ENCODE measurements around the gene NT5C3A.

DNA sequence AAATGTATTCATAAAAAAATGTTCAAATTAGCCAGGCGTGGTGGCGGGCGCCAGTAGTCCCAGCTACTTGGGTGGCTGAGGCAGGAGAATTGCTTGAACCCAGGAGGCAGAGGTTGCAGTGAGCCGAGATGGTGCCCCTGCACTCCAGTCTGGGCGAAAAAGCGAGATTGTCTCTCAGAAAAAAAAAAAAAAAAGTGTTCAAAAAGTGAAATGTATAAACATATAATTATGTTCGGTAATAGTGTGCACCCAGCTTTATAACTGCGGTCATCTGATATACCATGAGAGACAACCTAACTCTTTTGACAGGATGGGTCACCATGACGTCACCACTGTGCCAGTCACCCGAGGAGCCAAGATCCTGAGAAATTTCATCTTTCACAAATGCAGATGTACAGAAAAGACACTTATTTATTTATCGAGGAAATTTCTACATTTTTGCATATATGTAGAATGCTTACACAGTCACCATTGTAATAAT lies 47.2 kb upstream of the NT5C3A start:
- TF ChIP-seq POLR2A (IDR thresholded peaks at IDR 0.05) = no peak
- TF ChIP-seq, protein P1, sequence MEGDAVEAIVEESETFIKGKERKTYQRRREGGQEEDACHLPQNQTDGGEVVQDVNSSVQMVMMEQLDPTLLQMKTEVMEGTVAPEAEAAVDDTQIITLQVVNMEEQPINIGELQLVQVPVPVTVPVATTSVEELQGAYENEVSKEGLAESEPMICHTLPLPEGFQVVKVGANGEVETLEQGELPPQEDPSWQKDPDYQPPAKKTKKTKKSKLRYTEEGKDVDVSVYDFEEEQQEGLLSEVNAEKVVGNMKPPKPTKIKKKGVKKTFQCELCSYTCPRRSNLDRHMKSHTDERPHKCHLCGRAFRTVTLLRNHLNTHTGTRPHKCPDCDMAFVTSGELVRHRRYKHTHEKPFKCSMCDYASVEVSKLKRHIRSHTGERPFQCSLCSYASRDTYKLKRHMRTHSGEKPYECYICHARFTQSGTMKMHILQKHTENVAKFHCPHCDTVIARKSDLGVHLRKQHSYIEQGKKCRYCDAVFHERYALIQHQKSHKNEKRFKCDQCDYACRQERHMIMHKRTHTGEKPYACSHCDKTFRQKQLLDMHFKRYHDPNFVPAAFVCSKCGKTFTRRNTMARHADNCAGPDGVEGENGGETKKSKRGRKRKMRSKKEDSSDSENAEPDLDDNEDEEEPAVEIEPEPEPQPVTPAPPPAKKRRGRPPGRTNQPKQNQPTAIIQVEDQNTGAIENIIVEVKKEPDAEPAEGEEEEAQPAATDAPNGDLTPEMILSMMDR (IDR thresholded peaks at IDR 0.05) = no peak

Measured in body of pancreas (tissue), 4 donors.